ENCODE data around the gene SCNN1B. TPM values are rescaled to one million over a fixed set of nuclear protein-coding genes. Genes with fewer than 3 reads are reported as not detected.

The SCNN1B gene
- total RNA-seq, 1 experiment from 2014 or later: not detected

DNA sequence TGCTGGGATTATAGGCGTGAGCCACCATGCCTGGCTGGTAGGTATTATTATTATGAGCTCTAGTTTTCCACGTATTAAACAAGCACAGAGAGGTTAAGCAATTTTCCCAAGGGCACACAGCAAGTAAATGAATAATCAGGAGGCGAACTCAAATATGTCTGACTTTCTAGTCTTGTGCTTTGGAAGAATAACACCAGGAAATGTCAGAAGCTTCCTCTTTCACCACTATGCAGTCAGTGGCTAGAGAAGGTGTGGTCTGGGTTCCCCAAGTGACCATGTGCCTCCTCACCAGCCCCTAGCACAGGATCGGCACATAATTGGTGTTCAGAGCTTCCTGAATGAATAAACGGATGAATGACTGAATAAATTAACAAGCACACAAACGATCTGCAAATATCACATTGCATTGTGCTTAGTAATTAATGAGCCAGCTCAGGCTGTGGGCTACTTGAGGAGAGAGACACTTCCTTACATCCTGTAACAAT is 21.6 kb upstream of the SCNN1B start:
- H3K36me3 ChIP-seq (ENCODE audit: insufficient read depth, low read length): no peaks in the 10 kb centered on the region
- H3K9me3 ChIP-seq (ENCODE audit: low read length): no peaks in the 10 kb centered on the region
- no peak overlapping the region for H3K27ac ChIP-seq (ENCODE audit: low read length)
- H3K27me3 ChIP-seq (ENCODE audit: low read length): no peaks in the 10 kb centered on the region
- no peaks in the 10 kb centered on the region for H4K20me1 ChIP-seq (ENCODE audit: insufficient read depth, low read depth, low read length)
- no peak overlapping the region for H3K4me2 ChIP-seq (ENCODE audit: low read depth, low read length, poor library complexity, severe bottlenecking)
- H3K4me3 ChIP-seq (ENCODE audit: low read length): no peak overlapping the region
- no peak overlapping the region for H2AFZ ChIP-seq (ENCODE audit: low read length)
- H3K4me1 ChIP-seq (ENCODE audit: low read length): no peaks in the 10 kb centered on the region
- DNase-seq: no peak
- H3K79me2 ChIP-seq (ENCODE audit: low read length): no peaks in the 10 kb centered on the region
- no peak overlapping the region for H3K9ac ChIP-seq (ENCODE audit: low read length)
- no peaks in the 10 kb centered on the region for H3K9me2 ChIP-seq (replicated peaks; ENCODE audit: insufficient read depth, low read length)

DNA sequence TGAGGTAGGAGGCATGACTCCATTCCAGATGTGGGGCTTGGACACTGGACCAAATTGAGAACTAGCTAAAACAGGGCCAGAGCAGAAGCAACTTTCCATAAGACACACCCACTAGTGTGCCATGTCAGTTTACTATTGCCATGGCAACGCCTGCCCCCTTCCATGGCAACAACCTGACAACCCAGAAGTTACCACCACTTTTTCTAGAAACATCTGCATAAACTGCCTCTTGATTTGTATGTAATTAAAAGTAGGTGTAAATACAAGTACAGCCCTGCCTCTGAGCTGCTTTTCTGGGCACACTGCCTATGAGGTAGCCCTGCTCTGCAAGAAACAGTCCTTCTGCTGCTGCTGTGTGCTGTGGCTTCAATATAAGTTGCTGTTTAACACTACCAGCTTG is 19.5 kb upstream of the SCNN1B start:
- no peak overlapping the region for H3K9ac ChIP-seq (ENCODE audit: low read length)
- H3K4me2 ChIP-seq (ENCODE audit: low read depth, low read length, poor library complexity, severe bottlenecking): no peak overlapping the region
- peak; percentile 42 for DNase-seq
- no peaks in the 10 kb centered on the region for H3K9me3 ChIP-seq (ENCODE audit: low read length)
- no peaks in the 10 kb centered on the region for H3K4me1 ChIP-seq (ENCODE audit: low read length)
- no peaks in the 10 kb centered on the region for H3K79me2 ChIP-seq (ENCODE audit: low read length)
- no peak overlapping the region for H2AFZ ChIP-seq (ENCODE audit: low read length)
- no peak overlapping the region for H3K4me3 ChIP-seq (ENCODE audit: low read length)
- no peak overlapping the region for H3K27ac ChIP-seq (ENCODE audit: low read length)
- no peaks in the 10 kb centered on the region for H3K36me3 ChIP-seq (ENCODE audit: insufficient read depth, low read length)
- H4K20me1 ChIP-seq (ENCODE audit: insufficient read depth, low read depth, low read length): no peaks in the 10 kb centered on the region
- H3K27me3 ChIP-seq (ENCODE audit: low read length): no peaks in the 10 kb centered on the region
- H3K9me2 ChIP-seq (replicated peaks; ENCODE audit: insufficient read depth, low read length): no peaks in the 10 kb centered on the region

DNA sequence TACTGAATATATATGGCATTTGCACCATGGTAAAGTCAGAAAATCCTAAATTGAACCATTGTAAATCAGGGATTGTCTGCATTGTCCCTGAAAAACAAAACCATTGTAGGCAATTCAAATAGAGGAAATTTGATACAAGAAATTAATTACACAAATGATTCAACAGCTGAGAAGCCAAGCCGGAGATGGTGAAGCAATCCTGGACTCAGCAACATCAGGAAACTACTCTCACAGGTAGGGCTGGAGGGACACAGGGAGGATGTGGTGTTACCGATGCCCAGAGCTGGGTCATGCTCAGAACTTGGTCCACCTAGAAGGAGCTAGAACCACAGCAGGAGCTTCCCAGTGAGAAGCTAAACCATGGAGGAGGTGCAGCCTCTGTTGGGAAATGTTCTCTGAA is 18.5 kb upstream of the SCNN1B start:
- no peak overlapping the region for H3K4me3 ChIP-seq (ENCODE audit: low read length)
- H3K4me2 ChIP-seq (ENCODE audit: low read depth, low read length, poor library complexity, severe bottlenecking): no peak overlapping the region
- no peaks in the 10 kb centered on the region for H3K9me2 ChIP-seq (replicated peaks; ENCODE audit: insufficient read depth, low read length)
- no peaks in the 10 kb centered on the region for H3K9me3 ChIP-seq (ENCODE audit: low read length)
- H3K27ac ChIP-seq (ENCODE audit: low read length): no peak overlapping the region
- no peak for DNase-seq
- no peaks in the 10 kb centered on the region for H4K20me1 ChIP-seq (ENCODE audit: insufficient read depth, low read depth, low read length)
- H3K36me3 ChIP-seq (ENCODE audit: insufficient read depth, low read length): no peaks in the 10 kb centered on the region
- H3K4me1 ChIP-seq (ENCODE audit: low read length): no peaks in the 10 kb centered on the region
- no peaks in the 10 kb centered on the region for H3K79me2 ChIP-seq (ENCODE audit: low read length)
- no peak overlapping the region for H2AFZ ChIP-seq (ENCODE audit: low read length)
- no peak overlapping the region for H3K9ac ChIP-seq (ENCODE audit: low read length)
- no peaks in the 10 kb centered on the region for H3K27me3 ChIP-seq (ENCODE audit: low read length)

DNA sequence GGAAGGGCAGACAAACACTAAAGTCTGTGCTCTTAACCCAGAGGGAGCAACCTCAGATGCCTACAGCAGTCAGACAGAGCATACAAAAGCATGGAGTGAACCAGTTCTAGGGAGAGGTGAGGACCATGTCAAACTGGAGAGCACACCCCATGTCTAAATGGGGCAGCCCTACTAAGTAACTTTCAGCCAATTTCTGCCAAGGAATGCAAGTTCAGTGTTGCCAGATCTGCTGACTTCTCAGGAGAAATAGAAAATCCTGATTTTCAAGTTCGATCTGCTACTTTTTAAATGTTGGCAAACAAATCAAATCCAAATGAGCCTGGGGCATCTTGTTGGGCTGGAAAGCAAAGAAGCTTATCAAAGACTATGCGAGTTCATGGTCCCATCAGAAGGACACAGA is 17.5 kb upstream of the SCNN1B start:
- Histone ChIP-seq H3K36me3 (ENCODE audit: insufficient read depth, low read length) (no peaks in the 10 kb centered on the region), H3K9ac (ENCODE audit: low read length) (no peak overlapping the region), H3K9me3 (ENCODE audit: low read length) (no peaks in the 10 kb centered on the region), H2AFZ (ENCODE audit: low read length) (no peak overlapping the region), H4K20me1 (ENCODE audit: insufficient read depth, low read depth, low read length) (no peaks in the 10 kb centered on the region), H3K4me1 (ENCODE audit: low read length) (no peaks in the 10 kb centered on the region), H3K4me2 (ENCODE audit: low read depth, low read length, poor library complexity, severe bottlenecking) (no peak overlapping the region), H3K27me3 (ENCODE audit: low read length) (no peaks in the 10 kb centered on the region), H3K9me2 (replicated peaks; ENCODE audit: insufficient read depth, low read length) (no peaks in the 10 kb centered on the region), H3K27ac (ENCODE audit: low read length) (no peak overlapping the region), H3K79me2 (ENCODE audit: low read length) (no peaks in the 10 kb centered on the region), H3K4me3 (ENCODE audit: low read length) (no peak overlapping the region)
- no peak for DNase-seq

DNA sequence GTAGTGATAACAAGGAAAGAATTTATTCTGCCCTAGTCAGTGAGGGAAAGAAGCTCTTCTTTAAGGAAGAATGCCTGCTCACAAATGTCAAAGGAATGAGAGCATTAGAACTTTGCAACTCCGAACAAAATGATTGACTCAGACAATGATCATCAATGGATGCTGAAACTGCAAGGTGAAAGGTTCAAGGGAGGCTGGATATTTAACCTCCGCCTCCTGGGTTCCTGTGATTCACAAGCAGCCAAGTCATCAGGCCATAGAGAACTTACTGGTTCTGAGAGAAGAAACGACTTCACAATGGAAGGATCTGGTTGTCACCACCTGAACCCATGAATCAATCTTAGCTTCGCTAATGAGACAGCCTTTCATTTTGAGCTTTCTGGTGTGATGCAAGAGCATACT is 16.0 kb upstream of the SCNN1B start:
- Histone ChIP-seq H3K4me2 (ENCODE audit: low read depth, low read length, poor library complexity, severe bottlenecking) (no peak overlapping the region), H3K4me1 (ENCODE audit: low read length) (no peaks in the 10 kb centered on the region), H4K20me1 (ENCODE audit: insufficient read depth, low read depth, low read length) (no peaks in the 10 kb centered on the region), H3K79me2 (ENCODE audit: low read length) (no peaks in the 10 kb centered on the region), H3K4me3 (ENCODE audit: low read length) (no peak overlapping the region), H3K9ac (ENCODE audit: low read length) (no peak overlapping the region), H3K36me3 (ENCODE audit: insufficient read depth, low read length) (no peaks in the 10 kb centered on the region), H3K9me3 (ENCODE audit: low read length) (no peaks in the 10 kb centered on the region), H2AFZ (ENCODE audit: low read length) (no peak overlapping the region), H3K27me3 (ENCODE audit: low read length) (no peaks in the 10 kb centered on the region), H3K27ac (ENCODE audit: low read length) (no peak overlapping the region), H3K9me2 (replicated peaks; ENCODE audit: insufficient read depth, low read length) (no peaks in the 10 kb centered on the region)
- DNase-seq: no peak

DNA sequence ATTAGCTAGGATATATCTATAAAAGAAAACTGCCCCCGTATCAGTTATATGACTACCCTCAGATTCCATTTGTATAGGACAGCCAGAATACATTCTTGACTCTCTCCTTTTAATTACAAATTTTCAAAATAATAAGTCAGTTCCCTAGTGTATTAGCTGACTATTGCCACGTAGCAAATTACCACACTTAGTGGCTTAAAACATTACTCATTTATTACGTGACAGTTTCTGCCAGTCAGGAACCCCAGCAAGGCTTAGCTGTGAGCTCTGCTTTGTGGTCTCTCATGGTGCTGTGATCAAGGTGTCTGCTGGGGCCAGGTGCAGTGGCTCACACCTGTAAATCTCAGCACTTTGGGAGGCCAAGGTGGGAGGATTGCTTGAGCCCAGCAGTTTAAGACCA is 13.9 kb upstream of the SCNN1B start:
- Histone ChIP-seq H3K9me3 (ENCODE audit: low read length) (no peaks in the 10 kb centered on the region), H3K9me2 (replicated peaks; ENCODE audit: insufficient read depth, low read length) (no peaks in the 10 kb centered on the region), H3K27ac (ENCODE audit: low read length) (no peak overlapping the region), H3K79me2 (ENCODE audit: low read length) (no peaks in the 10 kb centered on the region), H3K27me3 (ENCODE audit: low read length) (no peaks in the 10 kb centered on the region), H3K9ac (ENCODE audit: low read length) (no peak overlapping the region), H3K4me2 (ENCODE audit: low read depth, low read length, poor library complexity, severe bottlenecking) (no peak overlapping the region), H3K4me3 (ENCODE audit: low read length) (no peak overlapping the region), H3K36me3 (ENCODE audit: insufficient read depth, low read length) (no peaks in the 10 kb centered on the region), H2AFZ (ENCODE audit: low read length) (no peak overlapping the region), H3K4me1 (ENCODE audit: low read length) (no peaks in the 10 kb centered on the region), H4K20me1 (ENCODE audit: insufficient read depth, low read depth, low read length) (no peaks in the 10 kb centered on the region)
- no peak for DNase-seq

DNA sequence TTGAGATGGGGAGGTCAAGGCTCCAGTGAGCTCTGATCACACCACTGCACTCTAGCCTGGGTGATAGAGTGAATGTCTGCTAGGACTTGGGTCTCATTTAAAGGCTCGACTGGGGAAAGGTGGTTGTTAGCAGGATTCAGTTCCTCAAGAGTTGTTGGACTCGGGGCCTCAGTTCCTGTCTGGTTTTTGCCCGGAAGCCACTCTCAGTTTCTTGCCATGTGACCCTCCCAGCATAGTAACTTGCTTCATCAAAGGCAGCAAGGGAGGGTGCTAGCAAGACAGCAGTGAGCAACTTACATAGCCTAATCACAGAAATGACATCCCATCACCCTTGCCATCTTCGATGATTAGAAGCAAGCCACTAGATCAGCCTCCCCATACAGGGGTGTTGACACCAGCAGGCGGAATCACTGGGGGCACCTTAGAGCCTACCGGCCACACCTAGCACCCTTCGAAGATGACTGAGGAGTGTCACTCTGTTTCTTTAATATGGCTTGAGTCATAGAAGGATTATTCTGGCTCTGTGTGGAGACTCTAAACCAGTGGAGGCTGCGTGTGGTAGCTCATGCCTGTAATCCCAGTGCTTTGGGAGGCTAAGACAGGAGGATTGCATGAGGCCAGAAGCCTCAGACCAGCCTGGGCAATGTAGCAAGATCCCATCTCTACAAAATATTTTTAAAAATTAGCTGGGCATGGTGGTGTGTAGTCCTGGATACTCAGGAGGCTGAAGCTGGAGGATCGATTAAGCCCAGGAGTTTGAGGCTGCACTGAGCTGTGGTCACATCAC is 13.2 kb upstream of the SCNN1B start:
- no peaks in the 10 kb centered on the region for H3K4me1 ChIP-seq (ENCODE audit: low read length)
- H3K4me3 ChIP-seq (ENCODE audit: low read length): no peak overlapping the region
- DNase-seq: no peak
- no peaks in the 10 kb centered on the region for H3K79me2 ChIP-seq (ENCODE audit: low read length)
- H3K4me2 ChIP-seq (ENCODE audit: low read depth, low read length, poor library complexity, severe bottlenecking): no peak overlapping the region
- H3K27ac ChIP-seq (ENCODE audit: low read length): no peak overlapping the region
- H3K27me3 ChIP-seq (ENCODE audit: low read length): no peaks in the 10 kb centered on the region
- H4K20me1 ChIP-seq (ENCODE audit: insufficient read depth, low read depth, low read length): no peaks in the 10 kb centered on the region
- H3K9me2 ChIP-seq (replicated peaks; ENCODE audit: insufficient read depth, low read length): no peaks in the 10 kb centered on the region
- no peak overlapping the region for H3K9ac ChIP-seq (ENCODE audit: low read length)
- no peaks in the 10 kb centered on the region for H3K36me3 ChIP-seq (ENCODE audit: insufficient read depth, low read length)
- no peak overlapping the region for H2AFZ ChIP-seq (ENCODE audit: low read length)
- H3K9me3 ChIP-seq (ENCODE audit: low read length): no peaks in the 10 kb centered on the region

DNA sequence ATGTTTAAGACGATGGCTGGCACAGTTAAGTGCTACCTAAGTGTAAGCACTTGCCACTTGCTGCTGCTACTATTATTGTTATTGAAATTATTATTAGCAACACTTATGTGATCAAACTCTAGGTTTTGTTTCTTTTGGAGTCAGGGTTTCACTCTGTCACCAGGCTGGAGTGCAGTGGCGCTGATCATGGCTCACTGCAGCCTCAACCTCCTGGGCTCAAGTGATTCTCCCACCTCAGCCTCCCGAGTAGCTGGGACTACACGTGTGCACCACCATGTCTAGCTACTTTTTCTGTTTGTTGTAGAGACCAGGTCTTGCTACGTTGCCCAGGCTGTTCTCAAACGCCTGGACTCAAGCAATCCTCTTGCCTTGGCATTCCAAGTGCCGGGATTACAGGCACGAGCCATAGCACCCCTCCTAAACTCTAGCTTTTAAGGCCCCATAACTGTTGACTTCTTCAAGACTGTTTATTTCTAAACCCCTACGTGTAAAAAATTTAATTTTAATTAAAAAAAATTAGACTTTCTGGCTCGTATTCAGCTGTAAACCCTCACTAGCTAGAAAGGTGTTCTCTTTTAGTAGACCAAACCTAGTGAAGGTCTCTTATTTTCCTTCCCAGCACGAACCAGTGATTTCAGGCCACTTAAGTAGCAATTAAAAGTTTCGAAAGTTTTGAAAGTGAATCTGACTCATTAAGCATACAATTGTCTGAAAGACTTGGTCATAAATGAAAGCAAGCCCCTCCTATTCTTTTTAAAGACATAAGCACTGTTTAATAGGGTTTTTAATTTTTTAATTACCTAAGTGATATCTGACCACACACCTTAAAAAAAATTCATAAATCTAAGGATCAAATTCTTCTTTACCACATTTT is 11.7 kb upstream of the SCNN1B start:
- Histone ChIP-seq H3K4me3 (ENCODE audit: low read length) (no peak overlapping the region), H2AFZ (ENCODE audit: low read length) (no peak overlapping the region), H4K20me1 (ENCODE audit: insufficient read depth, low read depth, low read length) (no peaks in the 10 kb centered on the region), H3K36me3 (ENCODE audit: insufficient read depth, low read length) (no peaks in the 10 kb centered on the region), H3K9me2 (replicated peaks; ENCODE audit: insufficient read depth, low read length) (no peaks in the 10 kb centered on the region), H3K4me2 (ENCODE audit: low read depth, low read length, poor library complexity, severe bottlenecking) (no peak overlapping the region), H3K27ac (ENCODE audit: low read length) (no peak overlapping the region), H3K9ac (ENCODE audit: low read length) (no peak overlapping the region), H3K27me3 (ENCODE audit: low read length) (no peaks in the 10 kb centered on the region), H3K4me1 (ENCODE audit: low read length) (no peaks in the 10 kb centered on the region), H3K79me2 (ENCODE audit: low read length) (no peaks in the 10 kb centered on the region), H3K9me3 (ENCODE audit: low read length) (no peaks in the 10 kb centered on the region)
- no peak for DNase-seq
